Calu3 (cell line): ENCODE data around the gene PAK1IP1. TPM values are rescaled to one million over a fixed set of nuclear protein-coding genes. Genes with fewer than 3 reads are reported as not detected.
A peak's percentile ranks its signal among the peaks of the same experiment; 100 is the strongest.
"Not testable (repeated sequence)": the region's sequence is repeated elsewhere in the genome, so short reads cannot be mapped to it uniquely, and the experiment has no call there.

Experiments used
- BruUV-seq: library from RNA; stranded (reverse); fragments of 400-500 nt; replicated peaks from 2 replicates; lab custom pipeline; 2021; lab: Mats Ljungman, UMichigan
- CTCF ChIA-PET: fragments of 300-600 bp; sonication (Branson Sonifier 250); formaldehyde crosslinking; loops from one replicate; lab custom pipeline; 2022; ENCODE audit warnings: antibody characterized with exemption; lab: Charles Lee
- DNase-seq: peaks from one replicate; pipeline ENCODE4 v3.0.0; 2022
- H3K27ac Mint-ChIP-seq: one replicate; pipeline ENCODE4 v1.8.0; 2022; ENCODE audit warnings: mixed read lengths; ENCODE audit not compliant: unreplicated experiment
- H3K27me3 Mint-ChIP-seq: one replicate; pipeline ENCODE4 v1.8.0; 2022; ENCODE audit warnings: mixed read lengths; ENCODE audit not compliant: unreplicated experiment
- H3K36me3 Mint-ChIP-seq: one replicate; pipeline ENCODE4 v1.8.0; 2022; ENCODE audit warnings: mild to moderate bottlenecking, moderate library complexity, mixed read lengths; ENCODE audit not compliant: insufficient read depth, unreplicated experiment
- H3K4me1 Mint-ChIP-seq: one replicate; pipeline ENCODE4 v1.8.0; 2022; ENCODE audit warnings: mild to moderate bottlenecking, low read depth, mixed read lengths; ENCODE audit not compliant: unreplicated experiment
- H3K4me3 Mint-ChIP-seq: one replicate; pipeline ENCODE4 v1.8.0; 2022; ENCODE audit warnings: mild to moderate bottlenecking, low read depth, moderate library complexity, mixed read lengths; ENCODE audit not compliant: unreplicated experiment
- H3K9me3 Mint-ChIP-seq: one replicate; pipeline ENCODE4 v1.8.0; 2022; ENCODE audit warnings: low read depth, mixed read lengths; ENCODE audit not compliant: unreplicated experiment
- intact Hi-C: fragments of 100-400 bp; cut with micrococcal nuclease; formaldehyde crosslinking; loops from one replicate; pipeline ENCODE4 v1.10.0; 2022; ENCODE audit not compliant: unreplicated experiment
- total RNA-seq: library from RNA; stranded (reverse); gene quantifications from 2 replicates; pipeline ENCODE4 v1.2.3, GENCODE V29; 2022
- TF ChIP-seq, protein P1 (sequence below): fragments of 200-600 bp; IDR thresholded peaks from one replicate; pipeline ENCODE4 v1.8.0; 2022; ENCODE audit warnings: antibody characterized with exemption; ENCODE audit not compliant: unreplicated experiment

PAK1IP1 gene
- total RNA-seq, 1 experiment from 2014 or later, result 15.8 TPM

DNA sequence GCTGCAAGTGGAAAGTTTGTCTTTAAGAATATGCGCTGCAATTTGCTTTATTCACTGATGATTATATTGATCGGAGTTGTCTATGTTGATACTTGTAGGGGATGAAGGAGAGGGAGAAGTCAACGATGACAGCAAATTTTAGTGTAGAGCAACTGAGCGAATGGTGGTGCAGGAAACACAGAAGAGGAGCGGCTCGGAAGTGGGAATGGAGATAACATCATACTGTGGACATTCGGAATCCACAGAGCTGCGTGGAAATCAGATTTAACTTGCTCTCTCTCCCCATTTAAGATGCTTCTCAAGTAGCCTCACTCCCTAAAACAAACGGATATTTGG lies 52.1 kb downstream of the PAK1IP1 start:
- no peaks in the 10 kb centered on the region for H3K27me3 Mint-ChIP-seq
- H3K4me3 Mint-ChIP-seq, result peak overlapping the region; percentile 66
- no TSS peak for BruUV-seq

DNA sequence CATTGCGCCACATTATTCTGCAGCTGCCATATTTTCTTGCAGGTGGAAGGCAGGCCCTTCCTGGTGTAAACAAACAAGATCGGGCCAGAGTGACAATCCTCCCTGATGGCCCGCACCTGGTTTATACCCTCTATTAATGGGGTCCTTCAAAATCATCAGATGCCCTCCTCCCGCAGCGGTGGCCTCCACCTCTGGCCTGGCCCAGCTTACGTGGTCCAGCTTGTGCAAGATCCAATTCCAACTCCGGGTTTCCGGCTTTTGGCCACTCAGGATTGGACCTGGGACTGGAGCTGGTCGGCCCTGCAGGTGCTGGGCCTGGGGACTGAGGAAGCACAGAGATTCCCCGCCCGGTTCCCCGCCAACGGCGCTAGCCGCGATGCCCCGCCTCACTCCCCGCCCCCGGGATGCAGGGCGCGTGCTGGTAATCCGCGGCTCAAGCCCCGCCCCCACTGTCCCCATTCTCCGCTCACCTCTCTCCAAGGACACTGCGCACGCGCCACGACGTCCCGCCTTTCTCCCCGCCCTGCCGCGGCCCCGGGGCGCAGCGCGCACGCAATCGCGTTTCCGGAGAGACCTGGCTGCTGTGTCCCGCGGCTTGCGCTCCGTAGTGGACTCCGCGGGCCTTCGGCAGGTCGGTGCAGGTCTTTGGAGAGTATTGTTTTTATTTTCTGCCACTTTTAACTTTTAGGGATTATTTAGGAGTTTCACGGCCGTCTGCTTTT lies 52.6 kb downstream of the PAK1IP1 start, which contains the start of gene TMEM14B:
Gene TMEM14B, plus strand, starts transcription at position 555 of the 722 bp plus-strand sequence. CDS start 1,441 bp downstream, outside the sequence.
- DNase-seq, result peak; percentile 98
- peaks cover 19% of the 10 kb centered on the region for H3K36me3 Mint-ChIP-seq
- H3K27ac Mint-ChIP-seq, result peak within 1 kb of the TSS; percentile 77
- H3K27me3 Mint-ChIP-seq, result no peaks in the 10 kb centered on the region
- CTCF ChIA-PET, result interaction anchor here (0.5 to 1.3 kb wide), 3 partner anchors 10 to 807 kb away, joined by 3 to 8 read pairs (median 4); no protein-coding TSS in a partner anchor
- H3K4me1 Mint-ChIP-seq, result peaks cover 9% of the 10 kb centered on the region
- BruUV-seq, result no TSS peak
- H3K4me3 Mint-ChIP-seq, result peak within 1 kb of the TSS; percentile 66
- intact Hi-C loops, result no loop called here
- TF ChIP-seq, protein P1, sequence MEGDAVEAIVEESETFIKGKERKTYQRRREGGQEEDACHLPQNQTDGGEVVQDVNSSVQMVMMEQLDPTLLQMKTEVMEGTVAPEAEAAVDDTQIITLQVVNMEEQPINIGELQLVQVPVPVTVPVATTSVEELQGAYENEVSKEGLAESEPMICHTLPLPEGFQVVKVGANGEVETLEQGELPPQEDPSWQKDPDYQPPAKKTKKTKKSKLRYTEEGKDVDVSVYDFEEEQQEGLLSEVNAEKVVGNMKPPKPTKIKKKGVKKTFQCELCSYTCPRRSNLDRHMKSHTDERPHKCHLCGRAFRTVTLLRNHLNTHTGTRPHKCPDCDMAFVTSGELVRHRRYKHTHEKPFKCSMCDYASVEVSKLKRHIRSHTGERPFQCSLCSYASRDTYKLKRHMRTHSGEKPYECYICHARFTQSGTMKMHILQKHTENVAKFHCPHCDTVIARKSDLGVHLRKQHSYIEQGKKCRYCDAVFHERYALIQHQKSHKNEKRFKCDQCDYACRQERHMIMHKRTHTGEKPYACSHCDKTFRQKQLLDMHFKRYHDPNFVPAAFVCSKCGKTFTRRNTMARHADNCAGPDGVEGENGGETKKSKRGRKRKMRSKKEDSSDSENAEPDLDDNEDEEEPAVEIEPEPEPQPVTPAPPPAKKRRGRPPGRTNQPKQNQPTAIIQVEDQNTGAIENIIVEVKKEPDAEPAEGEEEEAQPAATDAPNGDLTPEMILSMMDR, result no peak
- H3K9me3 Mint-ChIP-seq, result no peaks in the 10 kb centered on the region

More for the DNA sequence above, 52.1 kb downstream of the PAK1IP1 start:
- TF ChIP-seq, protein P1, result no peak
- intact Hi-C loops, result no loop called here
- H3K4me1 Mint-ChIP-seq, result peaks cover 9% of the 10 kb centered on the region
- H3K36me3 Mint-ChIP-seq, result peaks cover 19% of the 10 kb centered on the region
- CTCF ChIA-PET, result interaction anchor here (0.5 to 1.3 kb wide), 3 partner anchors 11 to 806 kb away, joined by 3 to 8 read pairs (median 4); no protein-coding TSS in a partner anchor
- no peak overlapping the region for H3K27ac Mint-ChIP-seq
- DNase-seq, result no peak
- no peaks in the 10 kb centered on the region for H3K9me3 Mint-ChIP-seq

DNA sequence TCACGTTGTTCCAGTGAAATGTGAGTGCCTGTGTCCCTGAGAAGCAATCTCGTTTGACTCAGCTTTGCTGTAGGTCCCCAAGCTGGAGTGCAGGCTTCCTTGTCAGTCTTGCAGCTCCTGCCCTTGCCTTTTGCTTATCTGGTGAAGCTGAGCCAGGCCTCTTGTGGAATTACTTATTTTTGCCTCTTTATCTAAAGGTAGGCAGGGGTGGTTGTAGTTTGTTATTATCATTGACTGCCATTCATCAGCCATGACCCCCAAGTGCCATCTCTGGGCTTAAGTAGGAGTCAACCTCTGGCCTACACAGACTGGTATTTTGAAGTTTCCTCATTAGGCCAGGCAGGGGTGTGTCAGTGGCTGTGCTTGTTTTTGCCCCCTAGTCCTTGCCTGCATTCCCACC lies 55.0 kb downstream of the PAK1IP1 start:
- intact Hi-C loops, result no loop called here
- TF ChIP-seq, protein P1, result no peak
- H3K27me3 Mint-ChIP-seq, result no peaks in the 10 kb centered on the region
- H3K4me1 Mint-ChIP-seq, result peaks cover 9% of the 10 kb centered on the region
- CTCF ChIA-PET, result no interaction called here
- H3K9me3 Mint-ChIP-seq, result no peaks in the 10 kb centered on the region
- H3K36me3 Mint-ChIP-seq, result peaks cover 28% of the 10 kb centered on the region
- H3K4me3 Mint-ChIP-seq, result no peak overlapping the region
- no peak overlapping the region for H3K27ac Mint-ChIP-seq
- no peak for DNase-seq
- no TSS peak for BruUV-seq

DNA sequence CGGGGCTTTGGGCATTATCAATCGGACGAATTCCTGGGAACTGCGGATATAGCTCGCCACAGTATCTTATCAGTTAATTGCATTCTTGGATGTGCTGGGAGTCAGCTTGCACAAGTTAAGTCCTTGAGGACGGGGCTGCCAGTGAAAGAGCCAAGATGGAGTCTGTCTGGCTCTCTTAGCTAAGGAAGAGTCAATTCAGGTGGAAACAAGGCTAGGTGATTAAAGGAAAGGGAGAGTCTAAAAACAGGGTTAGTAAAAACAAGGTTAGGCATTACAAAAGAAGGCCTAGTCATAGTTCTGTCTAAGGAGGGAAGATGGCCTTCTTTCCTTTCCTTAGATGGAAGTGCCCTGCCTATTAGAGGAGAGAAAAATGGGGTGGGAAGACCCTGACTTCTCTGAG lies 55.8 kb downstream of the PAK1IP1 start:
- BruUV-seq, CTCF ChIA-PET, H3K4me1 Mint-ChIP-seq, H3K4me3 Mint-ChIP-seq, H3K27me3 Mint-ChIP-seq, DNase-seq, intact Hi-C loops, H3K9me3 Mint-ChIP-seq, H3K27ac Mint-ChIP-seq: not testable (repeated sequence)
- peaks cover 28% of the 10 kb centered on the region for H3K36me3 Mint-ChIP-seq

DNA sequence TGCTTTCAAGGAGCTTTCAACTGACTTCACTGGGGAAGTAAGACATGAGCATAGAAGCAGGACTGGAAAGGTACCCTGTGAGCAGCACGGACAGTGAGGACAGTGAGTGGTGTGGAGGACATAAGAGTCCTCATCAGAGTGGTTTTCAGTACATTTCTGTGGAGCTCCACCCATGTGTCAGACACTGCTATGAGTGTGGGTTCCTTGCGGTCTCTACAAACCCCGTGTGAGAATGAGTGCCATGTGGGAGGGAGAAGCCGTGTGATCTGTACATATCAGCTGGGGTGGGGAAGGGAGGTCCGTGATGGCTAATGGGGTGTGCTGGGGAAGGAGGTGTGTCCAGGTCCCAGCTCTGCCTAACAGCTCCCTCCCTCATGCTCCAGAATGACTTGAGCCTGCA lies 57.0 kb downstream of the PAK1IP1 start:
- H3K4me1 Mint-ChIP-seq, CTCF ChIA-PET, BruUV-seq, H3K27me3 Mint-ChIP-seq, H3K4me3 Mint-ChIP-seq, DNase-seq, H3K27ac Mint-ChIP-seq, H3K9me3 Mint-ChIP-seq, intact Hi-C loops: not testable (repeated sequence)
- H3K36me3 Mint-ChIP-seq, result peaks cover 26% of the 10 kb centered on the region
